ENCODE measurements around the gene C22orf15. TPM values are rescaled to one million over a fixed set of nuclear protein-coding genes. Genes with fewer than 3 reads are reported as not detected.

The C22orf15 gene
- total RNA-seq, 1 donor from 2014 or later = 0.39 TPM

DNA sequence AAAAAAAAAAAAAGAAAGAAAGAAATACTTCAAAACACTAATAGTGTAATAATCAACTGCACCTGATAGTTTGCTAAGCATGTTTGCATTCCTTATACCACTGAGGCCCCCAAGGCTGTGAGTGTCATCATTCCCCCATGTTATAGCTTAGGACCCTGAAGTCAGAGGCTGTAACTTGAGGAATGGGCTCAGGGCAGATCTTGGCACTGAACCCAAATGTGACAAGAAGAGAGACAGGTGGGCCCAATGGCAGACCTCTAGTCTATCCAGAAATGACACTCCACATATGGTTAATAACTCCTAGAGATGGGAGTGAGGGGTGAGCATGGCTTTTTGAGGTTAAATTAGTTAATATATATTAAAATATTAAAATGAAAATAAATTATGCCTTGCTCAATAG is 25.1 kb upstream of the C22orf15 start:
- Mint-ChIP-seq H3K36me3 (ENCODE audit: low read depth, unreplicated experiment) (peaks cover 8% of the 10 kb centered on the region), H3K4me1 (ENCODE audit: low read depth, unreplicated experiment) (peaks cover 9% of the 10 kb centered on the region), H3K27me3 (ENCODE audit: low read depth, unreplicated experiment) (peaks cover 1% of the 10 kb centered on the region), H3K9me3 (ENCODE audit: unreplicated experiment) (no peaks in the 10 kb centered on the region), H3K4me3 (ENCODE audit: unreplicated experiment) (no peak overlapping the region), H3K27ac (ENCODE audit: unreplicated experiment) (no peak overlapping the region)
- Histone ChIP-seq H3K4me3 (ENCODE audit: insufficient read depth, low read depth, low read length) (no peak overlapping the region), H2AFZ (ENCODE audit: low read depth, low read length) (no peak overlapping the region), H3K27ac (ENCODE audit: low read depth, low read length) (no peak overlapping the region), H3K9ac (ENCODE audit: low read length) (no peak overlapping the region), H3K4me2 (ENCODE audit: low read length) (no peak overlapping the region), H3K4me1 (ENCODE audit: insufficient read depth, low read length) (no peaks in the 10 kb centered on the region), H4K20me1 (ENCODE audit: insufficient read depth, low read length) (peaks cover 4% of the 10 kb centered on the region), H3K79me2 (ENCODE audit: insufficient read depth, low read length) (no peaks in the 10 kb centered on the region), H3K27me3 (ENCODE audit: insufficient read depth, low read length) (no peaks in the 10 kb centered on the region), H3K9me3 (ENCODE audit: insufficient read depth, low read depth, low read length) (no peaks in the 10 kb centered on the region), H3K36me3 (ENCODE audit: insufficient read depth, low read length) (peaks cover 2% of the 10 kb centered on the region)
- no peak for FAIRE-seq
- TF ChIP-seq EZH2 (IDR thresholded peaks at IDR 0.05; ENCODE audit: insufficient read depth, low read length) = no peak
- TF ChIP-seq, protein P1, sequence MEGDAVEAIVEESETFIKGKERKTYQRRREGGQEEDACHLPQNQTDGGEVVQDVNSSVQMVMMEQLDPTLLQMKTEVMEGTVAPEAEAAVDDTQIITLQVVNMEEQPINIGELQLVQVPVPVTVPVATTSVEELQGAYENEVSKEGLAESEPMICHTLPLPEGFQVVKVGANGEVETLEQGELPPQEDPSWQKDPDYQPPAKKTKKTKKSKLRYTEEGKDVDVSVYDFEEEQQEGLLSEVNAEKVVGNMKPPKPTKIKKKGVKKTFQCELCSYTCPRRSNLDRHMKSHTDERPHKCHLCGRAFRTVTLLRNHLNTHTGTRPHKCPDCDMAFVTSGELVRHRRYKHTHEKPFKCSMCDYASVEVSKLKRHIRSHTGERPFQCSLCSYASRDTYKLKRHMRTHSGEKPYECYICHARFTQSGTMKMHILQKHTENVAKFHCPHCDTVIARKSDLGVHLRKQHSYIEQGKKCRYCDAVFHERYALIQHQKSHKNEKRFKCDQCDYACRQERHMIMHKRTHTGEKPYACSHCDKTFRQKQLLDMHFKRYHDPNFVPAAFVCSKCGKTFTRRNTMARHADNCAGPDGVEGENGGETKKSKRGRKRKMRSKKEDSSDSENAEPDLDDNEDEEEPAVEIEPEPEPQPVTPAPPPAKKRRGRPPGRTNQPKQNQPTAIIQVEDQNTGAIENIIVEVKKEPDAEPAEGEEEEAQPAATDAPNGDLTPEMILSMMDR (IDR thresholded peaks at IDR 0.05; ENCODE audit: insufficient read depth, low read depth, low read length) = no peak
- no peak for DNase-seq (ENCODE audit: low read depth)

DNA sequence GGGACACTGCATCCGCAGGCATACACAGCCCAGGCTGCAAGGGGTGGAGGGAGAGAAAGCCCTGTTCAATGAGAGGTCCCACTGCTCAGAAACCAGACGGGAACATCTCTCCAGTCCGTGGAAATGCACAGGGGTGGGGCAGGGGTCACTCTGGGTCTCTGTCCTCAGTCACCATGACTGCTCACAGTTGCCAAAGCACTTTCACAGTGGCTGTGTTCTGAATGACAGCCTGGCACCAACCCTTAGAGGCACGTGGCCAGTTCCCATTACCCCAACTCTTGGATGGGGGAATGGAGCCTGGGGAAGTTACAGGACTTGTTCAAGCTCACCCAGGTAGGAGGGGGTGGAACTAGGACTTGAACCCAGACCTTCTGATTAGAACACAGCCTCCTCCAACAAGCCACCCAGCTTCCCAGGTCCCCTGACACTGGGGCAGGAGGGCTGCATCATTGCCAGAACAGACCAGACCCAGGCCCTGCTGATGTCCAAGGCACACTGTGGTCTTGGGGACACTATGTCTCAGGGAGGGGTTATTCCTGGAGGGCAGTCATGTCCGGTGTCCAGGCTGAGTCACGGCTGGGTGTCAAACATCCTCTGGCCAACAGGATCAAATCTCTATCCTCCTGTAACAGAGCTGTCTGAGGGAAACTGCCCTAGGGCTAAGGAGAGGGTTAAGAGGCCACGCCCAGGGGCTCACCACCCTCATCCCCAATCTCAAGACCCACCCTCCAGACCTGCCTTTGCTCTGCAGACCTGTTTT is 20.1 kb upstream of the C22orf15 start:
- FAIRE-seq = no peak

More for the DNA sequence above, 20.1 kb upstream of the C22orf15 start:
- Mint-ChIP-seq H3K36me3 (ENCODE audit: low read depth, unreplicated experiment) (peaks cover 33% of the 10 kb centered on the region), H3K4me3 (ENCODE audit: unreplicated experiment) (no peak overlapping the region), H3K9me3 (ENCODE audit: unreplicated experiment) (no peaks in the 10 kb centered on the region), H3K4me1 (ENCODE audit: low read depth, unreplicated experiment) (no peaks in the 10 kb centered on the region), H3K27me3 (ENCODE audit: low read depth, unreplicated experiment) (no peaks in the 10 kb centered on the region), H3K27ac (ENCODE audit: unreplicated experiment) (no peak overlapping the region)
- Histone ChIP-seq H3K27ac (ENCODE audit: low read depth, low read length) (no peak overlapping the region), H3K4me2 (ENCODE audit: low read length) (no peak overlapping the region), H3K9me3 (ENCODE audit: insufficient read depth, low read depth, low read length) (peaks cover 12% of the 10 kb centered on the region), H2AFZ (ENCODE audit: low read depth, low read length) (no peak overlapping the region), H3K4me3 (ENCODE audit: insufficient read depth, low read depth, low read length) (no peak overlapping the region), H3K4me1 (ENCODE audit: insufficient read depth, low read length) (no peaks in the 10 kb centered on the region), H3K36me3 (ENCODE audit: insufficient read depth, low read length) (peaks cover 14% of the 10 kb centered on the region), H4K20me1 (ENCODE audit: insufficient read depth, low read length) (peaks cover 16% of the 10 kb centered on the region), H3K79me2 (ENCODE audit: insufficient read depth, low read length) (peaks cover 5% of the 10 kb centered on the region), H3K9ac (ENCODE audit: low read length) (no peak overlapping the region), H3K27me3 (ENCODE audit: insufficient read depth, low read length) (no peaks in the 10 kb centered on the region)
- DNase-seq (ENCODE audit: low read depth) = no peak
- TF ChIP-seq, protein P1 (IDR thresholded peaks at IDR 0.05; ENCODE audit: insufficient read depth, low read depth, low read length) = no peak
- TF ChIP-seq EZH2 (IDR thresholded peaks at IDR 0.05; ENCODE audit: insufficient read depth, low read length) = no peak
